Measurements from ENCODE around the gene SAMSN1.
"Not testable (repeated sequence)": the region's sequence is repeated elsewhere in the genome, so short reads cannot be mapped to it uniquely, and the experiment has no call there.

The SAMSN1 gene

DNA sequence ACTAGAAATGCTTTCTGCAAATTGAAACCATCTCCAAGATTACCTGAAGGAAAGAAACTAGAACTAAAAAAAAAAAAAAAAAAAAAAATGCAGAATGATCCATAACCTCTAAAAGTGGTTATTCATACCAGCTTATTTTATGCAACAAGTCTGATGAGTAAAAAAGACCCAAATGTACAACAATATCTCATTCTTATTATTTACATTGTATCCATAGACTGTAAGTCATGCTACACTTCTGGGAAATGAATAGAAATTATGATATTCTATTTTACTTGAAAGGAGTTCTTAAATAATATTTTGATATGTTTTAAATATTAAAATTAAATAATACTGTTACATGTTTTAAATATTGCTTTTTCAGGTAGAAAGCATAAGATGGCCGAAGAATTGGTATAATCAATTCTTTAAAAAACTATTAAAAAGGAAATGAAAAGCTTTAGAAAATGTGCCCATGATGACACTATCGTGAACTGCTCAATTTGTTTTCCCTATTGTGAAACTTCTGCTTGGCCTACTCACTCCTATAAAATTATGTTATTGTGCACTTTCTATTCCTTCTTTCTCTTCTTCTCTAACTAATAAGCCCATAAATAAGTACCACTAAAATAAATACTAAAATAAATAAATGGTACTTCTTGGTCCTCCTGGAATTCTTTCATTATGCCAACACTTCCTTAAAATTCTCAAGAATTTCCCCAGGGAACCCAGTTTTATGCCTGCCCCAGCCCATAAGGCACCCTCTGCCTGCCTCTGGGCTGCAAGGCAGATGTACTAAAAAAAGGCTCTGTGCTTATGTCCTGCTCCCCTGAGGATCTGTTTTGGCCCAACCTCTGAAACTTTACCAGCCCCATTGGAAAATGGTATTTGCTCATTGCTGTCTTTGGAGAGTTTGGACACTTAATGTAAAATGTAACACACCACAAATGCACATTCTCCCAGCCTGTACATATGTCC lies 18.1 kb downstream of the SAMSN1 start:
- DNase-seq = no peak

- DNase-seq = no peak
These were observed 19.0 kb downstream of the SAMSN1 start for GRCh38 chr21:14526836-14527695.

GRCh38 chr21:14526199-14526598 lies 19.9 kb downstream of the SAMSN1 start:
- no peak for DNase-seq

GRCh38 chr21:14523234-14523633 lies 22.9 kb downstream of the SAMSN1 start:
- DNase-seq = no peak

- no peak for DNase-seq
These were observed 23.4 kb downstream of the SAMSN1 start for GRCh38 chr21:14522736-14523135.

DNA sequence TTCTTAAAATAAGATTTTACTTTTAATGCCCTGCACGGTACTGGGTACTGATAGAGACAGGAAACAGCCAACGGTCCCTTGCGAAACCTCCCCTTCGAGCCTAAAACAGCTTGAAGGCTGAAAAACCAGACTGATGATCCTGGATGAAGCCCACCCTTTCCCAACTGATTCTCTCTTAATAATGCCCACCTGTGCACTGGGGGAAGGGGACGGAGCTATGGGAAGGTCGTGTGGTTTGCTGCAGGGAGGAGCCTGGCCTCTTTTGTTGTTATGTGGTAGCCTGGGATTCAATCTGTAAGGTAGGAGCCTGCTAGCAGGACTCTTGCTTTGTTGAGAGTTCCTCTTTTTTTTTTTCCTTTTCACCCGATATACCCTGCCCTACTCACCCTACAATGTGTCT lies 25.6 kb downstream of the SAMSN1 start:
- no peak for DNase-seq

DNA sequence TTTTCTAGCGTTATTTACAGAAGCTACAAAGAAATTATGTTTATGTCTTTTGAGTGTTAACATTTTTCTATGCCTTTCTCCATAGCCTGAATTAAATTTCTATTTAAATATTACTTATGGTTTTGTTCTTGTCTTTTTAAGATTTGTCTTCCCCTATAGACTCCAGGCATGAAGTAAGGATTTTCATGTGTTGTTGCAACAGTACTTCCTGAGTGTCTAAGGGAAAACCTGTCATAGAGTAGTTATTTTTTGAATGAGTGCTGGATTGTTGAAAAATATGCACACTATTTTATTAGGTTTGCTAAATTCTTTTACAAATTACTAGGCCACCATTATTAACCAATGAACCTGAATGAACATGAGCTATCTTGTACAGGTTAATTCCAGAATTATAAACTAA lies 27.1 kb downstream of the SAMSN1 start:
- DNase-seq = no peak

DNA sequence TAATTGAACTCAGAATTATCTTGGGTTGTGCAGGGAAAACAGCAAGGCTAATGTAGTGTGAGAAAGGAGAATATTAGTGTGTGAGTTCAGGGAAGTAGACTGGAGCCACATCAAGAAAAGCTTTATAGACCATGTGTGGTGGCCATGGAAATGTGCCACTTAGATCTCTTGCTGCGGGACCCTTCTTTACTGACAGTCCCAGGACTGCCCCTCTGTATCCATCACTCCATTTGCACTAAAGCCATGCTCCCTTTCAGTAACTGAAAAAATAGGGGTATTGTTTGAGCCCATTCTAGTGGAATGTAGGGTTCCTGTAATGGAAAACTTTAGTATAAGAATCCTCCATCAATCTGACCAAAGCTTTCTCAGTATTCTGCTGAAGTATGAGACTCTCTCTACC lies 32.3 kb downstream of the SAMSN1 start:
- no peak for DNase-seq

GRCh38 chr21:14506859-14507457 lies 39.2 kb downstream of the SAMSN1 start:
- not testable (repeated sequence) for DNase-seq

DNA sequence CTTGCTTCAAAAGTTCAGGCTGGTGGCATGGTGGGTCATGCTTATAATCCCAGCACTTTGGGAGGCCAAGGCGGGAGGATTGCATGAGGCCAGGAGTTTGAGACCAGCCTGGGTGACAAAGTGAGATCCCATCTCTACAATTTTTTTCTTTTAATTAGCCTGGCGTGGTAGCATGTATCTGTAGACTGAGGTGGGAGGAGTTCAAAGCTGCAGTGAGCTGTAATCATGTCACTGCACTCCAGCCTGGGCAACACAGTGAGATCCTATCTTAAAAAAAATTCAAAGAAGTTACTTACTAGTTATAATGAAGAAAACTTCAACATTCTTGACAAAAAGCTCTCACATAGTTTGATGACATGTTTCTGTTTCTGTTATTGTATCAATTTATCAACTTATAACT lies 45.2 kb downstream of the SAMSN1 start:
- DNase-seq = no peak

DNA sequence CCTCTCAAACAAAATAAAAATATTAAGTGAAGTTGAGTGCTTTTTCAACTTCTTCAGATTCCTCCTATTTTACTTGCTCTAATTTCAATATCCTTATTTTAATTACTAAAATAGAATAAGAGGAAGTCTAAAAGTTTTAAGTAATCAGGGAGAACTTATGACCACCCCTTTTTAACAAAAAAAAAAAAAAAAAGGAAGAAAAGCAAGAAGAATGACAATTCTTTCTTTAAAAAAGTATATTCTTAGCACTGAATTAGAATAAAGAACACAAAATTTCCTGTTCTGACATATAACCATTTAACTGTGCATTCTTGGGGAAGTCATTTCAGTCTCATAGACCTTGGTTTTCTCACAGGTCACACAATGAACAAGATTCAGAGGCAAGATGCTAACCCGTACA lies 46.8 kb downstream of the SAMSN1 start:
- no peak for DNase-seq

DNA sequence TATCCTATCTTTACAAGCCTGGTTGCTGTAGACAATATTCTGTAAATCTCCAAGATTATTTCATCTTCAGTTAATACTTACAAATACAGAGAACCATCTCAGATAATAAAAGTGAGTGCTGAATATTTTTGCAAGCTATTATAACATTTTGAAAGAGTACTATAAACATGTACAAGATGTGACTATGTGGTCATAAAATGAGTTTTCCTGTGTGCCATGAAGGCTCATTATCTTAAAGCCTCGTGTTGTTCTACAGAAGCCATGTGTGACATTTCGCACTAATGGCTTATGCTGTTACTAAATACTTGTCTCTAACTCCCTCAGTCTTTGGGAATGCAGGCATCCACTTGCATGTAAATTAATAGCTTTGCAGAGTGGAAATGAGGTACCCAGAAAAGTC lies 48.3 kb downstream of the SAMSN1 start:
- DNase-seq = no peak

GRCh38 chr21:14495075-14495474 lies 51.0 kb downstream of the SAMSN1 start:
- no peak for DNase-seq

GRCh38 chr21:14494181-14494580 lies 51.9 kb downstream of the SAMSN1 start:
- not testable (repeated sequence) for DNase-seq

DNA sequence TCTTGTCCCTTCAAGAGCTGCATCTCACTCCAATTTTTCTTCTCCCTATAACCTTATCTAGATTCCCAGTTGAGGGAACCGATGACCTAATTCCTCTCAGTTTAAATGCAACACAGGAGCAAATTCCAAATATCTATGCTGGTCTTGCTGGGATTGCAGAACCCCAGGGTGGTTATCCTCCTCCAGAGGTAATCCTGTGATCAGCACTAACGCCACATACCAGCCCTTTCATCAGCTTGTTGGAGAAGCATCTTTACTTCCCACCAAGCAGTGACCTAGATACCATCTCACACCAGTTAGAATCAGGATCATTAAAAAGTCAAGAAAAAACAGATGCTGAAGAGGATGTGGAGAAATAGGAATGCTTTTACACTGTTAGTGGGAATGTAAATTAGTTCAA lies 52.4 kb downstream of the SAMSN1 start:
- no peak for DNase-seq

DNA sequence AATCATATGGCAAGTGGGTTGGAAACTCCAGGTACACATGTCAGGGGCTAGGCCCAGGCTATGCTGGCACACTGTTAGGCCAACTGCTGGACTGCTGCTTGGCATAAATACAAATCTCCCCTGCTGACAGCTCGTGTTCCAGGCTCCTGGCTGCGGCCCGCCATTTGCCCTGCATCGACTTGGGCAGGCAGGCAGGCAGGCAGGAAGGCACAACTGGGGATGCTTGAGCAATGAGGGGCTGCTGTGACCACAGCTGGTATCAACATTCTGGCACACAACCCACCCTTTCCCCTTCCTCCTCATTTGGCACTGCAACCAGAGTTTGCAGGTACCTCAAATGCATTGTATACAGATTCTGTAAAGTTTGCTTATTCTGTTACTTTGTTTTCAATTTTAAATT lies 53.2 kb downstream of the SAMSN1 start:
- no peak for DNase-seq

DNA sequence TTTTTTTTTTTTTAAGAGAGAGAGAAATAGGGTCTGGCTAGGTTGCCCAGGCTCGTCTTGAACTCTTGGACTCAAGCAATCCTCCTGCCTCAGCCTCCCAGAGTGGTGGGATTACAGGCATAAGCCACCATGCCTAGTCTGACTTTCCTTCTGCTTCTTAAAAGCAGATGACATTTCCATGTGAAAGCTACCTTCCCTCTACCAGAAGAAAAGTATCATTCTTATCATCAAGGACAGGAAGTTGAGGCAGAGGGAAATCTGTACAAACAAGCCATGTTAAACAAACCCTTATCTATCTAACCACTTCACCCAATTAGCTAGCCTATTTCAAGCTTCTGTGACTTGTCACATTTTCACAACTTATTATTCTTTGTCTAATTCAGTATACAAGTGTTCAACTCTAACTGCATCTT lies 54.8 kb downstream of the SAMSN1 start:
- DNase-seq = no peak

DNA sequence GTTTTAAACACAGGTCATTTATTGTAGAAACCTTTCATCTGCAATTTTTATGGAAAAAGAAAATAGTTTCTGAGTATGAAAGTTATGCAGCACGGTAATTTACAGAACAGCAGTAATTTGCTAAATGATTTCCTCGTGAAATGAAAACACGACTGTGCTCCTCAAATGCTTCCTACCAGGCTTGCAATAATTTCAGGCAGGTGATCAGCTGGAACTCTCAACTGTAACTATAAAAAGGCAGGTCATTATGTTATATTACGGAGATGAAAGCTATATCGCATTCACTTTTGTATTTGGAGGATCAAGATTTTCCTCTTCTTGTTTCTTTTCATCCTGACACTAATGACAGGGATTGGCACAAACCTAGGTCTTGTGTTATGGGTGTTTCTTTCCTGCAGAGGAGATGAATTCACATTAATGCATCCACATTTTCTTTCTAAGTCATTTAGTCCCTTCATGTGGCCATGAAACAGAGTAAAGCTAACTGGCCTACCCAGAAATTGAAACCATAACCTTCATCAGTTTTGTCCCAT lies 57.4 kb downstream of the SAMSN1 start:
- no peak for DNase-seq

DNA sequence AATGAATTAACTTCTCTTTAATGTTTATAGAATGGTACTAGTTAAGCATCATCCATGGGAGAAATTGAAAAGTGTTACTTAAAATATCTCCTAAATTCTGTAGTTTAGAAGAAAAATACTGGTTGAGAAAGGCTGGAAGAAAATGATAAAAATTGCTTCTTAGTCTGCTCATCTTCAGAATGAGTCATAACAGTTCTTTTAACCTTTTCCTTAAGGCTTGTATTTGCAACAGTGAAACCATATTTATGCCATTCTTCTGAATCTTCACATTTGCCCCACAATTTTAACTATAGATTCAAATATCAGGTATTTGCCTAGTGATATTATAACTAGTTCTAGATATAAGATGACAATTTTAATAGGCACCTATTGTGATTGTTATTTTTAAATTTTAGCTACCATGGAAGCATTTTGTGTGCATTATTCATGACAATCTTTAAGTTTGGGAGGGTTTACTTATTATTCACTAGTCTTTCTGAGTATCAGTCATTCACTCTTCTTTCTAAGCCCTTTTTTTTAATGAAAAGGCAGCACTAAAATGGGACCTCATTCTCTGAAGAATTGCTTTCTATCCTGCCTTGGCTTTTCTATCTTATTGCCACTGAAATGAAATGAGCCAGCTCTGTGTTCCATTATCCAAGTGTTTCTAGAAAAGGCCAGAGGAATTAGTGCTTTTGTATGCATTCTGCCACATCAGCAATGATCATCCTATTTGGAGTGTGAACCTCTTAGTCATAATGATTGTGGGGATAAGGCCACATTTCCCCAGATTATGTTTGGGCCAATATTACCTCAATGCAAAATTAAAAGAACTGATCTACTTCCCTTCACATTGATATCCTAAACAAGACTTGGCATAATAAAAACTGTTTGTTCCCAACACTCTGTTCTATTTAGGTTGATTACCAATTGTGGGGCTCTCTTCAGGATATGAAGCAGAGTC lies 58.4 kb downstream of the SAMSN1 start:
- DNase-seq = no peak

- DNase-seq = no peak
These were observed 59.2 kb downstream of the SAMSN1 start for GRCh38 chr21:14486869-14487268.

DNA sequence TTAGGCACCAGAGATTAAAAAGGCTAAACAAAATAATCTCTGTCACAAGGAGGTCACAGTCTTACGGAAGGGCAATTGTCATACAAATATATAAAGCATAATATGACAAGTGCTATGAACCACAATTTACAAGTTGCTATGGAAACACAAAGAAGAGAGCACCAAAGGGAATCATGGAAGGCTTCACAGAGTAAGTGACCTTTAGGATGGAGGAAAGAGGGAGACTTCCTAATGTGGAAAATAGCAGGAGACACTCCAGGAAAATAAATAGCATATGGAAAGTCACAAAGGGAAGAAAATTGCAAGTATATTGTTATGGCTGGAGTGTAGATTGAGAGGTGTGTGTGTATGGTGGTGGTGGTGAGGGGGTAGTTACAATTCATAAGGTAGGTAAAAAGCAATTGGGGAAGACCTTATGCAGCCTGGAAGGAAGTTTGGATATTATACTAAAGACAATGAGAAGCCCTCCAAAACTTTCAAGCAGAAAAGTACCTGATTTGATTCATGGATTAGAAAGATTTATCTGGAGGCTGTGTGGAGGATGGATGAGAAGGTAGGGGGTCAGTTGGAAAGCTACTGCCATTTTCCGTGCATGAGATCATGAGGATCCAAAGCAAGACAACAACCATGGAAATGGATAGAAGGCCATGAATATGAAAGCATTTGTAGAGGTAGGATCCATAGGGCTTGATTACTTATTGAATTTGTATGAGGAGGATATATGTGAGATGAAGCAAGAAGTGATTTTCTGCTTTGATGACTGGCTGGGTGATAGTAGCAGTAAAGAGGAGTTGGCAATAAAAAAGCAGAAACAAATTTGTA lies 61.7 kb downstream of the SAMSN1 start:
- DNase-seq = no peak

Measured in NCI-H2171 treated with DMSO at 0.1 percent for 48 hours (cell line).